K562 (cell line): ENCODE results near the gene GJA8.

ENCODE experiments used
- ARNT ChIP-seq, 2 experiments: fragments of 450-650 bp; IDR thresholded peaks; 2 replicates each; pipeline ENCODE4 v1.6.1; 2016; ENCODE audit warnings: mild to moderate bottlenecking in 1 of 2
- EGR1 ChIP-seq: fragments of 450-650 bp; conservative IDR thresholded peaks from 2 replicates; pipeline ENCODE4 v1.6.1; 2017; ENCODE audit warnings: mild to moderate bottlenecking
- FOXA1 ChIP-seq: fragments of 450-650 bp; IDR thresholded peaks from 2 replicates; pipeline ENCODE4 v1.6.1; 2016; ENCODE audit warnings: mild to moderate bottlenecking, borderline replicate concordance
- FOXM1 ChIP-seq, 2 experiments: fragments of 450-650 bp in 1 of 2; sonication (generic) in 1 of 2; formaldehyde crosslinking in 1 of 2; IDR thresholded peaks; 2 replicates each; pipeline versions ENCODE4 v1.6.1 to v1.9.0; 2017 to 2022; ENCODE audit warnings: low read depth in 2 of 2, mild to moderate bottlenecking in 2 of 2, missing genetic modification reagents in 1 of 2, moderate library complexity in 1 of 2
- POLR2A ChIP-seq: fragments of 450-650 bp; conservative IDR thresholded peaks from 2 replicates; pipeline ENCODE4 v1.6.1; 2016
- POLR2AphosphoS5 ChIP-seq: IDR thresholded peaks from 2 replicates; pipeline ENCODE4 v1.6.1; 2011; ENCODE audit warnings: mild to moderate bottlenecking, low read depth, low read length, moderate library complexity; ENCODE audit not compliant: control insufficient read depth, insufficient read depth
- SPI1 ChIP-seq: IDR thresholded peaks from 2 replicates; pipeline ENCODE4 v1.6.1; 2011; ENCODE audit warnings: low read depth, low read length, control low read depth, borderline replicate concordance
- ZNF384 ChIP-seq: IDR thresholded peaks from 2 replicates; pipeline ENCODE4 v1.6.1; 2012; ENCODE audit warnings: low read depth, low read length, improper control_type of control experiment
- ZNF512 ChIP-seq: IDR thresholded peaks from 2 replicates; pipeline ENCODE4 v1.6.1; 2016; ENCODE audit warnings: missing genetic modification characterization, missing compliant biosample characterization
- ZNF785 ChIP-seq: fragments of 250-450 bp; sonication (Bioruptor Pico); IDR thresholded peaks from 2 replicates; pipeline ENCODE4 v1.4.0; 2020; ENCODE audit warnings: mild to moderate bottlenecking
- TF ChIP-seq, protein P1 (sequence below), 2 experiments: IDR thresholded peaks in 1 of 2; conservative IDR thresholded peaks in 1 of 2; 2 replicates each; pipeline ENCODE4 v1.6.1; 2016; ENCODE audit warnings: low read depth in 2 of 2, mild to moderate bottlenecking in 1 of 2, missing compliant biosample characterization in 1 of 2, missing genetic modification characterization in 1 of 2, moderate library complexity in 1 of 2
- TF ChIP-seq, protein P2 (sequence below), 3 experiments: IDR thresholded peaks in 2 of 3; conservative IDR thresholded peaks in 1 of 3; 2 replicates each; pipeline ENCODE4 v1.5.1; 2011 to 2012; ENCODE audit warnings: low read length in 3 of 3, mild to moderate bottlenecking in 3 of 3, control low read depth in 2 of 3, improper control_type of control experiment in 1 of 3, inconsistent platforms in 1 of 3, low read depth in 1 of 3, mixed read lengths in 1 of 3, moderate library complexity in 1 of 3; ENCODE audit not compliant: insufficient read depth in 2 of 3

DNA sequence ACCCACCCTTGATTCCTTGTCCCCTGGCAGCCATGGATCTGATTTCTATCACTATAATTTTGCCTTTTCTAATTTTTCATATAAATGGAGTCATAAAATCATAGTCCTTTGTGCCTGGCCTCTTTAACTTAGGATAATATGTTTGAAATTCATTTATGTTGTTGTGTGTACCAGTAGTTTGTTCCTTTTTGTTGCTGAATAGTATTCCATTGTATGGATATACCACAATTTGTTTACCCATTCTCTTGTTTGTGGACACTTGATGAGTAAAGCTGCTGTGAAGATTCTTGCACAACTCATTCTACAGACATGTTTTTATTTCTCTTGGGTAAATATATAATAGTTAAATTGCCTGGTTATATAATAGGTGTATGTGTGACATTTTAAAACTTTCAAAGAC lies 22.7 kb upstream of the GJA8 start:
- no peak for TF ChIP-seq ZNF785 (CRISPR knock-in tag)
- TF ChIP-seq ZNF384: no peak
- TF ChIP-seq FOXA1: no peak
- TF ChIP-seq FOXM1 (IDR thresholded peaks at IDR 0.05; ENCODE audit: low read depth): no peak
- TF ChIP-seq FOXM1 (CRISPR knock-in tag; IDR thresholded peaks at IDR 0.05; ENCODE audit: low read depth): no peak
- no peak for TF ChIP-seq SPI1
- no peak for TF ChIP-seq ARNT (IDR thresholded peaks at IDR 0.05)
- TF ChIP-seq POLR2A: no peak
- TF ChIP-seq, protein P1, sequence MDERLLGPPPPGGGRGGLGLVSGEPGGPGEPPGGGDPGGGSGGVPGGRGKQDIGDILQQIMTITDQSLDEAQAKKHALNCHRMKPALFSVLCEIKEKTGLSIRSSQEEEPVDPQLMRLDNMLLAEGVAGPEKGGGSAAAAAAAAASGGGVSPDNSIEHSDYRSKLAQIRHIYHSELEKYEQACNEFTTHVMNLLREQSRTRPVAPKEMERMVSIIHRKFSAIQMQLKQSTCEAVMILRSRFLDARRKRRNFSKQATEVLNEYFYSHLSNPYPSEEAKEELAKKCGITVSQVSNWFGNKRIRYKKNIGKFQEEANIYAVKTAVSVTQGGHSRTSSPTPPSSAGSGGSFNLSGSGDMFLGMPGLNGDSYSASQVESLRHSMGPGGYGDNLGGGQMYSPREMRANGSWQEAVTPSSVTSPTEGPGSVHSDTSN (CRISPR knock-in tag; IDR thresholded peaks at IDR 0.05; ENCODE audit: low read depth): no peak
- TF ChIP-seq, protein P1 (tag; conservative IDR thresholded peaks at IDR 0.05; ENCODE audit: low read depth): no peak
- no peak for TF ChIP-seq POLR2AphosphoS5
- TF ChIP-seq, protein P2, sequence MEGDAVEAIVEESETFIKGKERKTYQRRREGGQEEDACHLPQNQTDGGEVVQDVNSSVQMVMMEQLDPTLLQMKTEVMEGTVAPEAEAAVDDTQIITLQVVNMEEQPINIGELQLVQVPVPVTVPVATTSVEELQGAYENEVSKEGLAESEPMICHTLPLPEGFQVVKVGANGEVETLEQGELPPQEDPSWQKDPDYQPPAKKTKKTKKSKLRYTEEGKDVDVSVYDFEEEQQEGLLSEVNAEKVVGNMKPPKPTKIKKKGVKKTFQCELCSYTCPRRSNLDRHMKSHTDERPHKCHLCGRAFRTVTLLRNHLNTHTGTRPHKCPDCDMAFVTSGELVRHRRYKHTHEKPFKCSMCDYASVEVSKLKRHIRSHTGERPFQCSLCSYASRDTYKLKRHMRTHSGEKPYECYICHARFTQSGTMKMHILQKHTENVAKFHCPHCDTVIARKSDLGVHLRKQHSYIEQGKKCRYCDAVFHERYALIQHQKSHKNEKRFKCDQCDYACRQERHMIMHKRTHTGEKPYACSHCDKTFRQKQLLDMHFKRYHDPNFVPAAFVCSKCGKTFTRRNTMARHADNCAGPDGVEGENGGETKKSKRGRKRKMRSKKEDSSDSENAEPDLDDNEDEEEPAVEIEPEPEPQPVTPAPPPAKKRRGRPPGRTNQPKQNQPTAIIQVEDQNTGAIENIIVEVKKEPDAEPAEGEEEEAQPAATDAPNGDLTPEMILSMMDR (IDR thresholded peaks at IDR 0.05 in 2 of 3, conservative IDR thresholded peaks at IDR 0.05 in 1 of 3; ENCODE audit: insufficient read depth in 2 of 3, low read depth in 1 of 3, low read length in 3 of 3): no peak
- no peak for TF ChIP-seq EGR1
- TF ChIP-seq ZNF512: no peak
